HG02588 (cell line): Measurements from ENCODE around the gene SLC22A17.

Experiments
- ATAC-seq: cut with Tn5 transposase; IDR thresholded peaks from one replicate; pipeline ENCODE4 v1.9.1; 2021; ENCODE audit warnings: mild to moderate bottlenecking, moderate library complexity; ENCODE audit not compliant: unreplicated experiment

Gene SLC22A17

DNA sequence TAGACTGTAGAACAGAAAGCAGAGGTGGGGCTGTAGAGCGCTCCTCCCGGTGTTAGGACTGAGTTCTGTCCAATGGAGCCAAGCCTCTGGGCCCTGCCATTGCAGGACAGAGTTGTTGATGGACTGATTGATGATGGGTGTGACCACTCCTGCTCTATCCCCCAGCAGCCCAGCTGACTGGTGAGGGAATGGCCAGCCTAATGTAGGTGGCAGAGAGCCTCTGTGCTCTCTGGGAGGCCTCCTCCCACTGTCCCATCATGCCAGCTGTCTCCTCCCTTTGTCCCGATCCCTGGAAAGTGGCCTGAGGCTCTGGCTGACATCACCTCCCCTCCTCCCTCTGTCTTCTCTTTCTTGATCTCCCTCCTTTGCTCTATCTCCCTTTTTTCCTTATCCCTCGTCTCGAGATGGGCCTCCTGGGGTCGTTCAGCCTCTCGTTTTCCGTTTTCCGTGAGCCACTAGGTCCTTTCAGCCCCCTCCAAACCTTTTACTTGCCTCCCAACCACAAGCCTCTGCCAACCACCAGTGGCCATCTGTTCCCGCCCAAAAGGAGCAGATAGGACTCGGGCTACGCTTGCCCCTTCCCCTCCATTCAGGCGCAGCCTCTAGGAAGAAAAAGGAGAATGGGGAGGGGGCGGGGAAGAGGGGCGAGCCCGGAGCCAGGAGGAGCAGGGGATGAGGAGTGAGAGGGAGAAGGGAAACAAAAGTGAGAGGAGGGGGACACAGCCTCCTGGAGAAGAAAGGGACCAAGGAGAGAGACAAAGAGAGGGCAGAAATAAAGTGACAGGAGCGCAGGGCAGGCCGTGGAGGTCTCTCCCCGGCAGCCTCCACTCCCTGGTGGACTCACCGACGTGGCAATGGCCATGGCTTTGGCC, 11.7 kb upstream of the SLC22A17 start:
- no peak for ATAC-seq

DNA sequence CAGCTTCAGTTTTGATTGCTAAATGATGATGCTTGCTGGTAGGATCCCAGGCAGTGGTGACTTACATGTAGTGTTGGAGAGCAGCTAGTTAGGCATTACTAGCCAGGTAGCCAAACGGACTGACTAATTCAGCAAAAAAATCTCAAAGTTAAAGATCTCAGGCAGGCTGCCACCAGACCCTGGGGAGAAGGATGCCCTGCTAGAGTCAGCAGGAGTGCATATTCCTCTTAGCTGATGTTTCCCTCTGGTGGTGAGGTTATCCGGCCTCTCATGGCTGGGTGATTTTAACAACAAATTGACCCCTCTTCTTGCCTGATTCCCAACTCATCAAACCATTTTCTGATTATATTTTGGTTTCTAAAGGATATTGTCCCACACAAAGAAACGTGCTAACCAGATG, 9.5 kb upstream of the SLC22A17 start:
- no peak for ATAC-seq

DNA sequence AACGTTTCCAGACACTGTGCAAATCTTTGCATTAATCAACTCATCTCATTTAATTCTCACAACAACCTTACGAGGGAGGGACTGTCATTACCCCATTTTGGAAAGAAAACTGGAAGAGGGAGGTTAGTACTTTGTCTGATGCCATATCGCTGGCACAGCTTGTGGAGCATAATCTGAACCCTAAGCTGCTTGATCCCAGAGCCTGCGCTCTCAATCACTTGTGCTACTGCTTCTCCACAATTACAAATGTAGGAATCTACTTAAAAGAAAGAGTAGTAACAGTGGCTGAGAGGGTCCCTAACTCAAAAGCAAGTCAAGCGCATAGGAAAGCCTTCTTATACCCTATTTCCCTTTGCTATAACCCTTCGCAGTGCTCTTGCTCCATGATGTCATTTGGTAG, 9.1 kb upstream of the SLC22A17 start:
- no peak for ATAC-seq

DNA sequence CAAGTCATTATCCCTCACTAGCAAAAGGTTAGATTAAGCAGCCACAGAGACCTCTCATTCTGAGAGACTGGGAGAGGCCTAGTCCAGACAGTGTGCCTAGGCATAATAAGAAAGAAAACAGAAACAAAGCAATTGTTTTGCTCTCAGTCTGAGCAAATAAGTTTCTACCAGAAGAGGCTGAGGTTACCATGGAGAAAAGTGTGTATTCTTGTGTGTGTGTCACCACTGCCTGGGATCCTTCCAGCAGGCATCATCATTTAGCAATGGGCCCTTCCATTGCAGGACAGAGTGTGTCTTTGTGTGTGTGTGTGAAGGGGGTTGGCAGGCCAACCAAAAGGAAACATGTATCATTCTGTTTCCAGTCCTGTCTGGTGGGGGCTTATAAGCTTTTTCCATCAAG, 8.6 kb upstream of the SLC22A17 start:
- ATAC-seq: no peak

DNA sequence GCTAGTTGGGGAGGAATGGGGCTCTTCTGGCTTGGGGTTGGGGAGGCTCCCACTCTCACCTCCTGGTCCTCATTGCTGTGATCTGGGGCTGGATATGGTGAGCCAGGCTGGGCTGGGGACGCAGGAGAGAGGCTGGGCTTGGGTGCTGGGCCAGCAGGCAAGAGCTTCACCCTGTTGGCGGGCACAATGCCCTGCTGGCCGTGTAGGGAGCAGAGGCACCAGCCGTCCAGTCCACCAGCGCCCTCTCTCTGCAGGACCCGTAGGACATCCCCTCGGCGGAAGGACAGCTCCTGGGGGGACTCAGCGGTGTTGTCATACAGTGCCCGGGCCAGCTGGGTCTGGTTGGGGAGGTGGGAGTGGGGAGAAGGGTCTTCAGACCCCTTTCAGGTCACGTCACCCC, 7.8 kb upstream of the SLC22A17 start:
- no peak for ATAC-seq

DNA sequence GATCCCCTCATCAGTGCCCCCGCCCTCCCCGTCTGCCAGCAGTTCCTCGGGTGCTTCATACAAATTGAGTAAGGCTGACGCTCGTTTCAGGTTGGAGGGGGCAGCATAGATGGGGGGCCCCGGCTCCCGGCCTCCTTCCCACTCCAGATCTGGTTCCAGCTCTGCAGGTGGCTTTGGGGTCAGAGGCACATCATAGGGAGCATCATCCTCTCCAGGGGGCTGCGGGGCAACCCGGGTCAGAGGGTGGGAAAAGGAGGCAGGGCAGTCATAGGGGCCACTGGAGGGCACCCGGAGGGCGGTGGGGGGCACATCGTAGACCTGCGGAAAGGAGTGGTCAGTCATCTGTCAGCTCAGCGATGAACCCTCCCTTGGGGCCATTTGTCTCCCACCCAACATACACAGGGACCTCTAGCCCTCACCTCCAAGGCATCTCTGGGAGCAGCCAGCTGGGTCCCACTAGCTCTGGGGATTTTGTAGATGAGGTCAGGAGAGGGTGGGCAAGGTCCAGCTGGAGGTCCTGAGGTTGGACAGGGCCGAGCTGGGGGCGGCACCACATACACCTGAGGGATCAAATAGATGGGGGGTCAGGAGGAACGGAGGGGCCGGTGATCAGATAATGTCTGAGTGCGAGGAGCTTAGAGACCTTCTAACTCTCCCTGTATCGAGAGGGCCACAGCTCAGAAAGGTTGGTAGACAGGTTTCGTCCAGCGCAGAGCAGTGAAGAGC, 7.2 kb upstream of the SLC22A17 start:
- ATAC-seq: no peak

DNA sequence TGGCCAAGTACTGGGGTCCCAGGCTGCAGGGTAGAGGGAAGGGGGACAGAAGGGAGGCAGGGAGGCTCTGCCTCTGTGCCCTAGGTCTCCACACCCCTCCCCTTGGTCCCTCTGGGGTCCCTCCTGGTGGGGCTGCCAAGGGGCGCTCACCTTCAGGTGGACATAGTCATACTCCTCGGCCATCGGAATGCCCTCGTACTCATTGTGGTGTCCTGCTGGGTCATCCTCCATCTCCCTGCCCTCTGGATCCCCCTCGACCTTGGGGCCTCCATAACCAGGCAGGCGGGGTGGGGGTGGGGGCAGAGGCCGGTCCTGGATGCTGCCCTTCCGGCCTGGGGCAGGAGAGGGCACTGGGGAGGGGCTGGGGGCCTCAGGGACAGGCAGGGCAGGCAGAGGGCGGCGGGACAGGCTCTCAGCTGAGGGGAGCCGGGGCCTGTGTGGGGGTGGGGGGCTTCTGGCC, 6.5 kb upstream of the SLC22A17 start:
- ATAC-seq: no peak

DNA sequence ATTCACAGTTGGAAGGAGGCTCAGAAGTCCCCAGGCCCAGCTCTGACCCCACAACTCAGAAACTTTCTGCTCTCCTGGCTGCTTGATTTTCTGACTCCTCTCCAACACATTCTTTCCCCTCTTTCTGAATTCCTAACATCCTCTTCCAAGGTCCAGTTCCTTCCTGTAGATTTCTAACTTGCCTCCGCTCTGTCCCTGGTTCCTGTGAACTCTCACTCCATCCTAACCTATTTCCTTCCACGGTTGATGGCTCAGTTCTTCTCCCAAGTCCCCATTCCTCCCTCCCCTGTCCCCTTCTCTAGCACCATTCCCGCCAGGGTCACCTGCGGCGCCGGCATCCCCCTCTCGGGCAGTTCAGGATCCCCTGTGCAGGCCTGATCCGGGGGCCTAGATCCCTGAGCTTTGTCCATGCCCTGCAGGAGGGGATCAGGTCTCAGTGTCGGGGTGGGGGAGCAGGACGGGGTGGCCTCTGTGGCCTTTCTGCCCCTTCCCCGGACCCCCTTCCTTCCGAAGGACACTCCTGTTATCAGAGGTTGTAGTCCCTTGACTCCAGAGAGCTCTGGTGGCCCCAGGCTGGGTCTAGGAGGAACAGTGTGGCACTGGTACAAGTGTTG, 6.0 kb upstream of the SLC22A17 start:
- ATAC-seq: no peak

DNA sequence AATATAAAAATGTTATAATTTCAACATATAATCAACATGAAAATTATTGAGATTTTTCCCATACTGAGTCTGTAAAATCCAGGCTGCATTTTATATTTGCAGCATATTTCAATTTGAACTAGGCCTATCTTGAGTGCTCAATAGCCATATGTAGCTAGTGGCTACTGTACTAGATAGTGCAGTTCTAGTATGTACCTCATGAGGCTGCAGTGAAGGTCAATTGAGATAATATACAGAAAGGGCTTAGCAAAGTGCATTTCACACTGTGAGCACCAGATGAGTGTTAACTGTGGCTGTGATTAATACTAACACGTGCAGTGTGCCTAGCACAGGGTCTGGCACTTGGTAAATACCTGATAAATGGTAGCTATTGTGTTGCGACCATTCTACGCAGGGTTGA, 5.4 kb upstream of the SLC22A17 start:
- no peak for ATAC-seq

DNA sequence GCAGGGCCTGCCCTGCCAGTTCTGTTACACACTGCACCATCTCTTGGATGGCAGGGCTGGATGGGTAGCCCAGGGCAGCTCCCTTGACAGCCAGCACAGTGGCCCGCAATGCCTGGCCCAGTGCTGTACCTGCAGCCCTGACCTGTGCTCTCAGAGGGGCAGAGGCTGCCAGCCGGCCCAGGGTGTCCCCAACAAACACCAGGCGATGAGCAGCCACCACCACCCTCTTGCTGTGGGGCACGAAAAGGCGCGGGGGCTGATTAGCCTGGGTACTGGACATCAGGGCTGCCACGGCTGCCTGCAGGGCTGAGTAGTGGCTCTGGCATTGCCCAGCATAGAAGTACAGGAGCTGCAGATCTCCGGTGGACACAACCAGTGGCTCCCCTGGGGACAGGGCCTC, 4.6 kb upstream of the SLC22A17 start:
- ATAC-seq: no peak

DNA sequence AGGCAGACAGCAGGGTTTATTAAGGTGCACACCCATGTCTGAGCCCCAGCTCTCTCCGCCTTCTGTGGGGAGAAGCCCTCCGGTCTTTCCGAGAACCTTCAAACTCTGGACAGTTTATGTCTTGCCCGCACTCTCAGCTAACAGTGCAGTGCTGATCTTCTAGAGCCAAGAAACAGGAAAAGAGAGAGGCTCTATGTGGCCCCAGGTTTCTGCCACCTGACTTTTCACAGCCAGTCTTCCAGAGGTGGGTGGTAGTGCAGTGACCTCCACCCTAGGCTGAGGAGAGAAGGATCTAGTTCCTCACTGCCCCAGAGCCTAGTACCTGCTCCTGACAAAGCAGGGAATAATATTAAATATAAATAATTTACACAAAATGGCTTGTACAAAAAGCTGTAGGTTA, 4.0 kb upstream of the SLC22A17 start:
- no peak for ATAC-seq

DNA sequence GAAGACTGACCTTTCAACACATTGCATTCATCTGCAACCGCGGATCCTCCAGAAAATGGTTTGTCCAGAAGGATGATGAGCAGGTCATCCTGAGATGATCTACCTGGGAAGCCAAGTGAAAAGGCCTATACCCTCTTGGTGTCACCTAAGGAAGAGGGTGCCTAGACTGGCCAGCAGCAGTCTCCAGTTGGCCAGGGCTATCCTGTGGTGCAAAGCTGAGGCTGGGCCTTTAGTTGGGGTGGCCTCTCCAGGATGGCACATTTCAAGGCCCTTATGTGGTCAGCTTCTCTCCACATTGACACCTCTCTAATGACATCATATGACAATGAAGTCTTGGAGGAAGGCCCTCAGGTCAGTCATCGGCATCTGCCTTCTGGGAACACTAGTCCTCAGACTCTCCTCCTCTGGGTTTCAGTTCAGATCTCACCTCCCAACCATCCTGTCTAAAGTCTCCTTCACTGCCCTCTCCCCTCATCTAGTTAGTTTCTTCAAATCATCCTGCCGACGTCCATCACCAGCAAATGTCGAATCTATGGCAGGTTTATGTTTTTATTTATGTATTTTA, 3.3 kb upstream of the SLC22A17 start:
- no peak for ATAC-seq

DNA sequence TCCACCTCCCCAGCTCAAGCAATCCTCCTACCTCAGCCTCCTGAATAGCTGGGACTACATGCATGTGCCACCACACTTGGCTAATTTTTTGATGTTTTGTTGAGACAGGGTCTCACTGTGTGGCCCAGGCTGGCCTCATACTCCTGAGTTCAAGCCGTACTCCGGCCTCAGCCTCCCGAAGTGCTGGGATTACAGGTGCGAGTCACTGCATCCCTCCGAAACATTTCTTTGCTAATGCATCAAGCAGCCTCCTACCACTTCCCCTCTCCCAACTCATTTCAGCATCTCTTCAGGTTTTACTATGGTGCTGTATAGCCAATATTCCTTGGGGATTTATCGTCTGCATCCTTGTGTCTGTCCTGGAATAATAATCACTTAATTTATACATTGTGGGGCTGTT, 2.3 kb upstream of the SLC22A17 start:
- ATAC-seq: no peak

DNA sequence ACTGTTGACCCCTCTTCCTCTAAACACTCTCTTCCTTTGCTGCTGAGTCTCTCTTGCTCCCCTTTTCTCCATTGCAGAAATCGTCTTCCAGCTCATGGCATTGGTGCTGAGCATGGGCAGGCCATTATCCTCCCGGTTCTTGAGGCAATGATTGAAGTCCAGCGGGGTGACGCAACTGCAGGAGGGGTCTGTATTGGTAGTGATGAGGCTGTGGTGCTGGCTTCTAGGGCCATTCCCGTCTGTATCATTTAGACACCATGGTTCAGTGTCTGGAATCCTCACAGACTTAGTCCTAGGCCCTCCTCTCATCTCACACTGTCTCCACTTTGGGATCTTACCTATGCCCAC, 720 bp upstream of the SLC22A17 start:
- ATAC-seq: no peak

DNA sequence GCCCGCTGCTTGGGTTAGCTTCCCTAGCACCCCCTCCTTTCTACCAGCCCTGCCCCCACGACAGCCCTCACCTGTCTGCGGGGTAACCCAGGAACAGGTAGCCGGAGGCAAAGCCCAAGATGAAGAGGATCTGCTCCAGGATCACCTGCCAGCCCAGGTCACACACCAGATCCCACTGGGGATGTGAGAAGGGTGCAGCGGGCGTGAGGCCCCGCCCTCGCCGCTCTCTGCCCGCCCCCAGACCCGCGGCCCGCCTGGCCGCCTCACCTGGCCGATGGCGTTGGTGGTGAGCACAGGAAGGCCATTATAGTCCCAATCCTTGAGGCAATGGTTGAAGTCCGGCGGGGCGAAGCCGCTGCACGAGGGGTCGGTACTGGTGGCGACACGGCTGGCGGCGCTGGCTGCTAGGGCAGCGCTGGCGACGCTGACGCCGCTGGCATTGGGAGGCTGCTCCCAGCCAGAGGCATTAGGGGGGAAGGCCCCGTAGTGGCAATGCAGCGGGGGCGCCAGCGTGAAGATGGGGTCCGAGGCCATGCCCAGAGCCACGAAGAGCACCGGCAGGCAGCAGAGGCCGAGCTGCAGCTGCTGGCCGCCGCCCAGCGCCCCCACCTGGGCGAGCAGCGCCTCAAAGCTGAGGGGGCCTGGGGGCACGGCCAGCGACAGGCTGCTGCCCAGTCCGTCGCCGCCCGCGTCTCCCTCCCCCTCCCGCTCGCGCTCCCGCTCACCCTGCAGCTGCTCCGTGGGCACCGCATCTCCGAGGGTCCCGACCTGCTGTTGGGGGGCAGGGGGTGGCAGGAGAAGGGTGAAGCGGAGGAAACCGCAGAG, 794 bp downstream of the SLC22A17 start:
- ATAC-seq: no peak

DNA sequence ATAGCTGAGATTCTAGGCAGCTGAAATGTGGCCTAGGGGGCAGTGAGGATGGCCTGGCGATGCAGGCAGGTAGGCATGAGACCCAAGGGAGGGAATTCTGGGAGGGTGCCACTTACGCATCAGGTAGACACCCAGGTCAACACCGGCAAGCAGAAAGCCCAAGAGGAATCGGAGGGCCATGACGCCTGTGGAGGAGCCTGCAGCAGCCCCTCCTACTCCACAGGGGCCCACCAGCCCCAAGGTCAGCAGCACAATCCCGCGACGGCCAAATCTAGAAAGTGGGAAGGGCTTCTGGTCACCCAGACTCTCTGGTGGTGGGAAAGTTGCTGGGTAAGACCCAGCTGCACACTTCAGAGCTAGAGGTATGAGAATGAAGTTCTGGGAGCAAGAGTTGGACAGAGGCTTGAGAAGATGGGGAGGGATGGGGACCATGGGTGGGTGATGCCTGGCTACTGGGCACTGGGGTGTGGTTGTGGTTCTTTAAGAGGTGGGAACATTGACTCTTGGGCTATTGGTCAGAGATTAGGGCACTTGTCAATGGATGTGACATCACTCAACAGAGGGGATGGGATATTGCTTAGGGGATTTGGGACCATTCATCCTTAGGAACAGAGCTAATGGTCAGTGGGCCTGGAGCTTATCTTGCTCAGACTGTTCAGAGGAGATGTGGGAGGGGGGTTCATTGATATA, 3.4 kb downstream of the SLC22A17 start:
- ATAC-seq: no peak

DNA sequence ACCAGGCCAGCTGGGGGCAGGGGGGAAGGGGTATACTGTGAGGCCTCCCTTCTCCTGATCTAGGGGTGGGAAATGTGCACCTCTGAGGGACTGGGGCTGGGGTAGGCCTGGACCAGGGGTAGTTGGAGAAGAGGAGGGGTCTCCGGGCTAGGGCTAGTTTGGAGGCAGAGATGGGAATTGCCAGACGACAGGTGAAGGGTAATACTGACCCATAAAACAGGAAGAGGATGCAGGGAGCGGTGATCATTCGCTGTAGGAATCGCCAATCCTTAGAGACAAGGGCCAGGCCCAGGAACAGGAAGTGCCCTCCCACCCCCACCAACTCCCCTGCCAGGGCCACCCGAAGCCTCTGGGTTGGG, 4.4 kb downstream of the SLC22A17 start:
- ATAC-seq: no peak

DNA sequence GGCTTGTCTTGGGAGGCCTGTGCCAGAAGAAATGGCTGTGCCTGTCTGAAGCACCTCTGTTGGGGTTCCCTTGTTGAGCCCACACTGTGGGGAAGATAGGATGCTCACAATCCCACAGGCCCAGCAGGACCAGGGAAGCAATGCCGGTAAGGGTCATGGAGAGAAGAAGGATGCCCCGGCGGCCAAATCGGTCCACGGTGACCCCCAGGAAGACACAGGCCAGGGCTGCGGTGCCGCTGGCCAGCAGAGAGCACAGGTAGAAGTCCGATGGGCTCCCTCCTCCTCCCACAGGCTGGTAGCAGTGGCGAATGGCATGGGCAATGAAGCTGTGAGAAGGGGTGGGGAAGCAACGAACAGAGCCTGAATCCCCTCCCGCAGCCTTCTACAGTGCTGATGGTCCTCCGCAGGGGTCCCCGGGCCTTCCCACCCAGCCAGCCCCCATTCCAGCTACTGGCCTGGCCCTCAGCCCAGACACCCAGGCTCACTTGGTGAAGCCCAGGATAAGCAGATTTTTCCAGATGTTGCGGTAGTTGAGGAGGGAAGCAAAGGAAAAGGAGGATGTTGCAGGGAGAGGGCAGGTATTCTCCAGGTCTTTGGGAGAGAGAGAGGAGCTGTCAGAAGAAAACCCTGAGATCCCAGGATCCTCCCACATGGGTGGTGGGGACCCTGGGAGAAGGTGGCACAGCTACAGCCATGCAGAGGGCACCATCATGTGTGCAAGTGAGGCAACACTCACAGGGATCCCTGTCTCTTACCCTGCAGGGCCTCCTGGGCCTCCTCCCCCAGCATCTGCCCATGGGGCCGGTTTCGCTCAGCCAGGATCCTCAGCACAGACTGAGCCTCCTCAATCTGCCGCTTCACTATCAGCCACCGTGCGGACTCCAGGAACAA, 5.0 kb downstream of the SLC22A17 start:
- no peak for ATAC-seq

DNA sequence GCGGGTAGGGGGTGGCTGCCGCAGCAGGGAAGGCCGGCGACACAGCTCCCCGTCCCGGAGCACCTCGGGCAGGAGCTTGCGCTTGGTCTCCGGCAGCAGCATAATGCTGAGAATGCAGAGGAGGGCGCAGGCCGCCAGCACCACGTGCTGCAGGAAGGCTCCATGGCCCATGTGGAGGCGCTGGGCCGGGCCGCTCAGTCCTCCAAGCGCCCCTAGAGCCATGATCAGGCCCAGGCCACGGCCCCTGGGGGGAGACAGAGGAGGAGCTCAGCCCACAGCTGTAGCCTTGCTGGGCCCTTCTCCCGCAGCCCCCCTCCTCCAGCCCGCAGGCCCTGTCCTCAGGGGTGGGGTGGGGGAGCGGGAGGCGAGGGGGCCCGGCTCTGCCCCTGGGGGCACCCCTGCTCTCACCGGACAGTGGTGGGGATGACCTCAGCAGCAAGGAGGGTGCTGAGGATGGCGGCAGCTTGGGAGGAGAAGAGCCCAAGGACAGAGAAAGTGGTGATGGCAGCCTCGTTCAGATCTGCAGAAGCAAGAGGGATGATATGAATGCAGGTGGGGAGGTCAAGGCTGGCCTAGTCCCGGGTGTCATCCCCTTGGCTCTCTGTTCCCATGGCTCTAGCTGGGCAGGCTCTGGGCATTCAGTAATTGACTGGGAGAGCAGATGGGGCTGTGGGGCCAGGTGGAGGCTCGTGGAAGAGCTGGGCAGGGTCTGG, 5.8 kb downstream of the SLC22A17 start:
- no peak for ATAC-seq
